HEK293 (cell line): ENCODE data around the gene DSP.
A peak's percentile ranks its signal among the peaks of the same experiment; 100 is the strongest.

ENCODE experiments used
- AEBP2 ChIP-seq: fragments of 450-650 bp; formaldehyde crosslinking; IDR thresholded peaks from 2 replicates; pipeline ENCODE4 v1.5.1; 2016; ENCODE audit warnings: missing biosample characterization, missing genetic modification characterization, borderline replicate concordance
- HOXC10 ChIP-seq: sonication (generic); formaldehyde crosslinking; IDR thresholded peaks from 2 replicates; pipeline ENCODE4 v1.8.1; 2023; ENCODE audit warnings: mild to moderate bottlenecking, missing genetic modification reagents
- IKZF3 ChIP-seq: fragments of 450-650 bp; IDR thresholded peaks from 2 replicates; pipeline ENCODE4 v1.5.0; 2018; ENCODE audit warnings: missing biosample characterization, mild to moderate bottlenecking, missing genetic modification characterization, moderate library complexity
- KLF16 ChIP-seq: fragments of 450-650 bp; formaldehyde crosslinking; IDR thresholded peaks from 2 replicates; pipeline ENCODE4 v1.5.1; 2017; ENCODE audit warnings: missing biosample characterization, missing genetic modification characterization
- KLF8 ChIP-seq: fragments of 450-650 bp; formaldehyde crosslinking; IDR thresholded peaks from 2 replicates; pipeline ENCODE4 v1.5.1; 2016; ENCODE audit warnings: missing biosample characterization, missing genetic modification characterization
- MZF1 ChIP-seq: fragments of 450-650 bp; formaldehyde crosslinking; IDR thresholded peaks from 2 replicates; pipeline ENCODE4 v1.5.1; 2017; ENCODE audit warnings: missing biosample characterization, missing genetic modification characterization, borderline replicate concordance
- RBAK ChIP-seq: fragments of 450-650 bp; formaldehyde crosslinking; IDR thresholded peaks from 2 replicates; pipeline ENCODE4 v1.5.1; 2016; ENCODE audit warnings: missing biosample characterization, missing genetic modification characterization
- TCF7L2 ChIP-seq: IDR thresholded peaks from 2 replicates; pipeline ENCODE4 v1.6.1; 2011; ENCODE audit warnings: low read depth, mild to moderate bottlenecking, inconsistent platforms, low read length, moderate library complexity, borderline replicate concordance
- ZBTB44 ChIP-seq: fragments of 450-650 bp; IDR thresholded peaks from 2 replicates; pipeline ENCODE4 v1.5.1; 2018; ENCODE audit warnings: missing biosample characterization, mild to moderate bottlenecking, missing genetic modification characterization
- ZFHX2 ChIP-seq: fragments of 450-650 bp; formaldehyde crosslinking; conservative IDR thresholded peaks from 2 replicates; pipeline ENCODE4 v1.5.1; 2016; ENCODE audit warnings: missing biosample characterization, missing genetic modification characterization
- ZNF133 ChIP-seq: fragments of 450-650 bp; formaldehyde crosslinking; IDR thresholded peaks from 2 replicates; pipeline ENCODE4 v1.5.1; 2016; ENCODE audit warnings: missing biosample characterization, missing genetic modification characterization
- ZNF169 ChIP-seq: fragments of 450-650 bp; formaldehyde crosslinking; IDR thresholded peaks from 2 replicates; pipeline ENCODE4 v1.5.1; 2016; ENCODE audit warnings: missing biosample characterization, missing genetic modification characterization
- ZNF175 ChIP-seq: fragments of 450-650 bp; formaldehyde crosslinking; IDR thresholded peaks from 2 replicates; pipeline ENCODE4 v1.5.1; 2016; ENCODE audit warnings: missing biosample characterization, missing genetic modification characterization
- ZNF202 ChIP-seq: fragments of 450-650 bp; formaldehyde crosslinking; IDR thresholded peaks from 2 replicates; pipeline ENCODE4 v1.5.1; 2016; ENCODE audit warnings: missing biosample characterization, missing genetic modification characterization, borderline replicate concordance
- ZNF37A ChIP-seq: fragments of 450-650 bp; IDR thresholded peaks from 2 replicates; pipeline ENCODE4 v1.5.1; 2018; ENCODE audit warnings: missing biosample characterization, missing genetic modification characterization
- ZNF473 ChIP-seq: fragments of 450-650 bp; formaldehyde crosslinking; IDR thresholded peaks from 2 replicates; pipeline ENCODE4 v1.5.1; 2017; ENCODE audit warnings: missing biosample characterization, missing genetic modification characterization
- ZNF555 ChIP-seq: fragments of 450-650 bp; formaldehyde crosslinking; conservative IDR thresholded peaks from 2 replicates; pipeline ENCODE4 v1.5.1; 2017; ENCODE audit warnings: missing biosample characterization, mild to moderate bottlenecking, missing genetic modification characterization, inconsistent platforms
- ZSCAN16 ChIP-seq: fragments of 450-650 bp; formaldehyde crosslinking; IDR thresholded peaks from 2 replicates; pipeline ENCODE4 v1.5.1; 2016; ENCODE audit warnings: missing biosample characterization, missing genetic modification characterization
- TF ChIP-seq, protein P1 (sequence below): fragments of 450-650 bp; formaldehyde crosslinking; IDR thresholded peaks from 2 replicates; pipeline ENCODE4 v1.5.1; 2016; ENCODE audit warnings: missing biosample characterization, missing genetic modification characterization
- TF ChIP-seq, protein P2 (sequence below): fragments of 450-650 bp; formaldehyde crosslinking; IDR thresholded peaks from 2 replicates; pipeline ENCODE4 v1.5.0; 2017; ENCODE audit warnings: missing biosample characterization, missing genetic modification characterization, borderline replicate concordance
- TF ChIP-seq, protein P3 (sequence below): fragments of 450-650 bp; formaldehyde crosslinking; IDR thresholded peaks from 2 replicates; pipeline ENCODE4 v1.5.1; 2016; ENCODE audit warnings: missing biosample characterization, missing genetic modification characterization
- TF ChIP-seq, protein P4 (sequence below): fragments of 450-650 bp; formaldehyde crosslinking; conservative IDR thresholded peaks from 2 replicates; pipeline ENCODE4 v1.5.1; 2016; ENCODE audit warnings: low read depth, missing biosample characterization, missing genetic modification characterization

Gene DSP

DNA sequence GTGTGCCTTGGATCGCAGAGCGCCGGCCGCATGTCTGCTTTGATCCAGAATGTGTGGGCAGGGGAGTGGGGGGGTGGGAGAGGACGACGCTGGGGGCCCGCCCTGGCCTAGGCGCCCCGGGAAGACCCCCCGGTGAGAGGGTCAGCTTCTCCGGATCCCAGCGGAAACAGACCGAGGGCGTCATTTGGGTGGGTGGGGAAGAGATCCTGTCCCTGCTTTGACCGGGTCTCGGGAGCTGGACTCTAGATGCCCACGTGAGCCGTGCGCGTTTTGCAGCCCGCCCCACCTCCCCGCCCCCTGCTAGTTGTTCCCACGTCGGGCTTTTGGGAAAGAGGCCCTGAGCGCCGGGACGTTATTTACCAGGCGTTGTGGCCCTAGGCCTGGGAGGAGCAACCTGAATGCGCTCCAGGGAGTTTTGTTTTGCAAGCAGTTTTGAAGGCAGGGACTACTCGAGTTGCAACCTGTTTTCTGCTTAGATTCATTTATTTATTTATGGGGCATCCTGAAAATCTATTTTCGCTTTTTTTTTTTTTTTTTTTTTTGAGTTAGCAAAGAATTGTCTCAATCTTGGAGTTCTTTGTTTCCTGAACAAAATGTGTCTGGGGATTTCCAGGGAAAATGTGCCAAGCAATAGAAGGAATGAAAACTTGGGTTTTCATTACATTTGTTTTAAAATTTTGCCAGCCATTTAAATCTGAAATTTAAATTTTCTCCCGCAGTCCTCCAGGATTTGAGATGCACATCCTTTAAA is 1.6 kb downstream of the DSP start (continued):
- TF ChIP-seq RBAK (no peak), ZNF473 (tag by site-specific recombination) (no peak), ZNF169 (tag by site-specific recombination) (no peak), MZF1 (tag by site-specific recombination) (no peak), ZSCAN16 (tag by site-specific recombination) (no peak), ZNF37A (tag by site-specific recombination) (no peak), ZNF133 (tag by site-specific recombination) (no peak), ZNF555 (no peak), AEBP2 (no peak), ZNF175 (no peak), KLF16 (no peak), ZBTB44 (tag by site-specific recombination) (no peak), HOXC10 (CRISPR knock-in tag) (no peak), ZNF202 (no peak), IKZF3 (peak; percentile 86), TCF7L2 (no peak), KLF8 (tag by site-specific recombination) (no peak; the same call in 1 of the 2 replicates), ZFHX2 (peak; percentile 88)
- TF ChIP-seq, protein P1, sequence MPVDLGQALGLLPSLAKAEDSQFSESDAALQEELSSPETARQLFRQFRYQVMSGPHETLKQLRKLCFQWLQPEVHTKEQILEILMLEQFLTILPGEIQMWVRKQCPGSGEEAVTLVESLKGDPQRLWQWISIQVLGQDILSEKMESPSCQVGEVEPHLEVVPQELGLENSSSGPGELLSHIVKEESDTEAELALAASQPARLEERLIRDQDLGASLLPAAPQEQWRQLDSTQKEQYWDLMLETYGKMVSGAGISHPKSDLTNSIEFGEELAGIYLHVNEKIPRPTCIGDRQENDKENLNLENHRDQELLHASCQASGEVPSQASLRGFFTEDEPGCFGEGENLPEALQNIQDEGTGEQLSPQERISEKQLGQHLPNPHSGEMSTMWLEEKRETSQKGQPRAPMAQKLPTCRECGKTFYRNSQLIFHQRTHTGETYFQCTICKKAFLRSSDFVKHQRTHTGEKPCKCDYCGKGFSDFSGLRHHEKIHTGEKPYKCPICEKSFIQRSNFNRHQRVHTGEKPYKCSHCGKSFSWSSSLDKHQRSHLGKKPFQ (tag by site-specific recombination) = no peak
- TF ChIP-seq, protein P2, sequence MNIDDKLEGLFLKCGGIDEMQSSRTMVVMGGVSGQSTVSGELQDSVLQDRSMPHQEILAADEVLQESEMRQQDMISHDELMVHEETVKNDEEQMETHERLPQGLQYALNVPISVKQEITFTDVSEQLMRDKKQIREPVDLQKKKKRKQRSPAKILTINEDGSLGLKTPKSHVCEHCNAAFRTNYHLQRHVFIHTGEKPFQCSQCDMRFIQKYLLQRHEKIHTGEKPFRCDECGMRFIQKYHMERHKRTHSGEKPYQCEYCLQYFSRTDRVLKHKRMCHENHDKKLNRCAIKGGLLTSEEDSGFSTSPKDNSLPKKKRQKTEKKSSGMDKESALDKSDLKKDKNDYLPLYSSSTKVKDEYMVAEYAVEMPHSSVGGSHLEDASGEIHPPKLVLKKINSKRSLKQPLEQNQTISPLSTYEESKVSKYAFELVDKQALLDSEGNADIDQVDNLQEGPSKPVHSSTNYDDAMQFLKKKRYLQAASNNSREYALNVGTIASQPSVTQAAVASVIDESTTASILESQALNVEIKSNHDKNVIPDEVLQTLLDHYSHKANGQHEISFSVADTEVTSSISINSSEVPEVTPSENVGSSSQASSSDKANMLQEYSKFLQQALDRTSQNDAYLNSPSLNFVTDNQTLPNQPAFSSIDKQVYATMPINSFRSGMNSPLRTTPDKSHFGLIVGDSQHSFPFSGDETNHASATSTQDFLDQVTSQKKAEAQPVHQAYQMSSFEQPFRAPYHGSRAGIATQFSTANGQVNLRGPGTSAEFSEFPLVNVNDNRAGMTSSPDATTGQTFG (tag by site-specific recombination) = no peak
- TF ChIP-seq, protein P3, sequence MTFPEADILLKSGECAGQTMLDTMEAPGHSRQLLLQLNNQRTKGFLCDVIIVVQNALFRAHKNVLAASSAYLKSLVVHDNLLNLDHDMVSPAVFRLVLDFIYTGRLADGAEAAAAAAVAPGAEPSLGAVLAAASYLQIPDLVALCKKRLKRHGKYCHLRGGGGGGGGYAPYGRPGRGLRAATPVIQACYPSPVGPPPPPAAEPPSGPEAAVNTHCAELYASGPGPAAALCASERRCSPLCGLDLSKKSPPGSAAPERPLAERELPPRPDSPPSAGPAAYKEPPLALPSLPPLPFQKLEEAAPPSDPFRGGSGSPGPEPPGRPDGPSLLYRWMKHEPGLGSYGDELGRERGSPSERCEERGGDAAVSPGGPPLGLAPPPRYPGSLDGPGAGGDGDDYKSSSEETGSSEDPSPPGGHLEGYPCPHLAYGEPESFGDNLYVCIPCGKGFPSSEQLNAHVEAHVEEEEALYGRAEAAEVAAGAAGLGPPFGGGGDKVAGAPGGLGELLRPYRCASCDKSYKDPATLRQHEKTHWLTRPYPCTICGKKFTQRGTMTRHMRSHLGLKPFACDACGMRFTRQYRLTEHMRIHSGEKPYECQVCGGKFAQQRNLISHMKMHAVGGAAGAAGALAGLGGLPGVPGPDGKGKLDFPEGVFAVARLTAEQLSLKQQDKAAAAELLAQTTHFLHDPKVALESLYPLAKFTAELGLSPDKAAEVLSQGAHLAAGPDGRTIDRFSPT (tag by site-specific recombination) = 0 out of 2 replicates have a peak, but pooled peaks have one; percentile 16
- TF ChIP-seq, protein P4, sequence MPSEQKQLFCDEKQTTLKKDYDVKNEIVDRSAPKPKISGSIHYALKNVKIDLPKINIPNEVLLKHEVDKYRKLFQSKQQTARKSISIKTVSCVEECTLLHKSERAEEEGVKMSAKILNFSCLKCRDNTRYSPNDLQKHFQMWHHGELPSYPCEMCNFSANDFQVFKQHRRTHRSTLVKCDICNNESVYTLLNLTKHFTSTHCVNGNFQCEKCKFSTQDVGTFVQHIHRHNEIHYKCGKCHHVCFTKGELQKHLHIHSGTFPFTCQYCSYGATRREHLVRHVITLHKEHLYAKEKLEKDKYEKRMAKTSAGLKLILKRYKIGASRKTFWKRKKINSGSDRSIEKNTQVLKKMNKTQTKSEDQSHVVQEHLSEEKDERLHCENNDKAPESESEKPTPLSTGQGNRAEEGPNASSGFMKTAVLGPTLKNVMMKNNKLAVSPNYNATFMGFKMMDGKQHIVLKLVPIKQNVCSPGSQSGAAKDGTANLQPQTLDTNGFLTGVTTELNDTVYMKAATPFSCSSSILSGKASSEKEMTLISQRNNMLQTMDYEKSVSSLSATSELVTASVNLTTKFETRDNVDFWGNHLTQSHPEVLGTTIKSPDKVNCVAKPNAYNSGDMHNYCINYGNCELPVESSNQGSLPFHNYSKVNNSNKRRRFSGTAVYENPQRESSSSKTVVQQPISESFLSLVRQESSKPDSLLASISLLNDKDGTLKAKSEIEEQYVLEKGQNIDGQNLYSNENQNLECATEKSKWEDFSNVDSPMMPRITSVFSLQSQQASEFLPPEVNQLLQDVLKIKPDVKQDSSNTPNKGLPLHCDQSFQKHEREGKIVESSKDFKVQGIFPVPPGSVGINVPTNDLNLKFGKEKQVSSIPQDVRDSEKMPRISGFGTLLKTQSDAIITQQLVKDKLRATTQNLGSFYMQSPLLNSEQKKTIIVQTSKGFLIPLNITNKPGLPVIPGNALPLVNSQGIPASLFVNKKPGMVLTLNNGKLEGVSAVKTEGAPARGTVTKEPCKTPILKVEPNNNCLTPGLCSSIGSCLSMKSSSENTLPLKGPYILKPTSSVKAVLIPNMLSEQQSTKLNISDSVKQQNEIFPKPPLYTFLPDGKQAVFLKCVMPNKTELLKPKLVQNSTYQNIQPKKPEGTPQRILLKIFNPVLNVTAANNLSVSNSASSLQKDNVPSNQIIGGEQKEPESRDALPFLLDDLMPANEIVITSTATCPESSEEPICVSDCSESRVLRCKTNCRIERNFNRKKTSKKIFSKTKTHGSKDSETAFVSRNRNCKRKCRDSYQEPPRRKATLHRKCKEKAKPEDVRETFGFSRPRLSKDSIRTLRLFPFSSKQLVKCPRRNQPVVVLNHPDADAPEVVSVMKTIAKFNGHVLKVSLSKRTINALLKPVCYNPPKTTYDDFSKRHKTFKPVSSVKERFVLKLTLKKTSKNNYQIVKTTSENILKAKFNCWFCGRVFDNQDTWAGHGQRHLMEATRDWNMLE (tag by site-specific recombination) = no peak
